ENCODE results near the gene DMRTB1. TPM values are rescaled to one million over a fixed set of nuclear protein-coding genes. Genes with fewer than 3 reads are reported as not detected.

Gene DMRTB1
- total RNA-seq, result not detected

DNA sequence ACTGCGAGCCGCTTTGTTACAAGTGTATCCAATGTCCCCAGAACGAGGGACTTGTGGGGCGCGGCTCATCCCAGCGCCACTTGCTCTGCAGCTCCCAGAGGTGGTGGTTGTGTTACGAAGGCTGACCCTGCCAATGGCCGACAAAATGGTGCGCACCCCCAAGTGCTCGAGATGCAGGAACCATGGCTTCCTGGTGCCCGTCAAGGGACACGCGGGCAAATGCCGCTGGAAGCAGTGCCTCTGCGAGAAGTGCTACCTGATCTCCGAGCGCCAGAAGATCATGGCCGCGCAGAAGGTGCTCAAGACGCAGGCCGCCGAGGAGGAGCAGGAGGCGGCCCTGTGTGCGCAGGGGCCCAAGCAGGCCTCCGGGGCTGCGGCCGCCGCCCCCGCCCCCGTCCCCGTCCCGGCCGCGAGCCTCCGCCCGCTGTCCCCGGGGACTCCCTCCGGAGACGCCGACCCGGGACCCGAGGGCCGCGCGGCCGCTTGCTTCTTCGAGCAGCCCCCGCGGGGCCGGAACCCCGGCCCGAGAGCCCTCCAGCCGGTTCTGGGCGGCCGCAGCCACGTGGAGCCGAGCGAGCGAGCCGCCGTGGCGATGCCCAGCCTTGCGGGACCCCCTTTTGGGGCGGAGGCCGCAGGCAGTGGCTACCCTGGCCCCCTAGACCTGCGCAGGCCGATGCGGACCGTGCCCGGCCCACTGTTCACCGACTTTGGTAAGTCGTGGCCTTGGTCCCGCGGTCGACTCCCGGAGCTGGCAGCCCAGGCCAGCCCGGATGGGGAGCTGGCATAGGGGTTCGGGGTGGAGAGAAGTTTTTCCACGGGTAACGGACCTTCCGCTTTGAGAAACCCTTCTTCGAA is at the start of gene DMRTB1:
Gene DMRTB1, plus strand, starts transcription at position 79 of the 855 bp plus-strand sequence. Its CDS starts 55 bp downstream, at position 134.
- no peaks in the 10 kb centered on the region for H3K36me3 Mint-ChIP-seq (ENCODE audit: insufficient read depth in 2 of 2)
- H3K9me3 Mint-ChIP-seq, result no peaks in the 10 kb centered on the region
- H3K4me1 Mint-ChIP-seq (ENCODE audit: low read depth), result no peaks in the 10 kb centered on the region
- H3K27ac Mint-ChIP-seq, result no peak within 1 kb of the TSS
- H3K27me3 Mint-ChIP-seq (ENCODE audit: low read depth), result no peaks in the 10 kb centered on the region
- DNase-seq (no peak), ATAC-seq (replicated peaks in 1 of 2) (no peak)
- H3K4me3 Mint-ChIP-seq, result no peak within 1 kb of the TSS

DNA sequence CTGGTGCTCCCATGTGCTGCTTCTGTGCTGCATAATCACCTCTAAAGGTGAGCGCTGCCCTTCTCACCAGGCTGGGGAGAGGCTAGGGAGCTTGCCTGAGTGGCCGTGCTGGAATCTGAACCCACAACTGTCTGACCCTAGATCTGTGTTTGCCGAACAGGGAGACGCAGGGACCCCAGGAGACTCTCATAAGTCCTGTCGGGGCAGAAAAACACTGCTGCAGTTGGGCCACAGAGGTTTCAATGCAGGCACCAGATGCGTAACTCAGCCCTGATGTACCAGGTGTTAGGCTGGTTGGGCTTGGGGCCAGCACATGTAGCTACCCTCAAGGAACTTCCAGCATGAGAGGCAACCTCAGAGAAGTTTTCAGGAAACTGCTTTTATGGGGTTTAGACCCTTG is 49.5 kb upstream of the DMRTB1 start:
- H3K4me3 Mint-ChIP-seq, result no peak overlapping the region
- H3K27ac Mint-ChIP-seq, result peak overlapping the region; percentile 64
- DNase-seq (no peak), ATAC-seq (replicated peaks in 1 of 2) (no peak)
- H3K9me3 Mint-ChIP-seq, result no peaks in the 10 kb centered on the region
- peaks cover 5% of the 10 kb centered on the region for H3K27me3 Mint-ChIP-seq (ENCODE audit: low read depth)
- H3K36me3 Mint-ChIP-seq (ENCODE audit: insufficient read depth in 2 of 2), result no peaks in the 10 kb centered on the region
- peaks cover 54% of the 10 kb centered on the region for H3K4me1 Mint-ChIP-seq (ENCODE audit: low read depth)

DNA sequence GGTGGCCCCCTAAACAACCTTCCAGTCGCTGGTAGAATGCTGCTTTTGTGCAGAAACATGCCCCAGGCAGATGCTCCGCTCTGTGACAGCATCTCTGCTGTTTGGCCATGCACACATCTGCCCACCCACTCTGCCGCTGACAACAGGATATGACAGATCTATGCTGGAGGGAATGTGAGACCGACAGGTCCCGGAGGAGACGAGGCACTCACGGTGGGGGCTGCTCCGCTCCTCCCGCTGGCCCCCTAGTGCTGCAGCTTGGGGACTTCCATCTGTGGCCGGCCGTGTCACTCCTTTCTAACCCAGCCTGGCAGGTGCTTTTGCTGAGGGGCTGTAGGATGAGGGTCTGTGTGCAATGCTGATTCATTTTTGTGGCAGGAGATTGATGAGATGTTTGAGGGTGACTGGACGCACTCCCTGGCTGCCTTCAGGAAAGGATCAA is 49.1 kb upstream of the DMRTB1 start:
- H3K27me3 Mint-ChIP-seq (ENCODE audit: low read depth), result peaks cover 5% of the 10 kb centered on the region
- peak; percentile 42 to 43 for DNase-seq
- H3K4me3 Mint-ChIP-seq, result peak overlapping the region in 1 of 2 donors; percentile 22
- no peaks in the 10 kb centered on the region for H3K9me3 Mint-ChIP-seq
- peak overlapping the region; percentile 20 for H3K27ac Mint-ChIP-seq
- H3K4me1 Mint-ChIP-seq (ENCODE audit: low read depth), result peaks cover 58% of the 10 kb centered on the region
- peak in 1 of 2 donors; percentile 12 for ATAC-seq (replicated peaks in 1 of 2)
- H3K36me3 Mint-ChIP-seq (ENCODE audit: insufficient read depth in 2 of 2), result no peaks in the 10 kb centered on the region

DNA sequence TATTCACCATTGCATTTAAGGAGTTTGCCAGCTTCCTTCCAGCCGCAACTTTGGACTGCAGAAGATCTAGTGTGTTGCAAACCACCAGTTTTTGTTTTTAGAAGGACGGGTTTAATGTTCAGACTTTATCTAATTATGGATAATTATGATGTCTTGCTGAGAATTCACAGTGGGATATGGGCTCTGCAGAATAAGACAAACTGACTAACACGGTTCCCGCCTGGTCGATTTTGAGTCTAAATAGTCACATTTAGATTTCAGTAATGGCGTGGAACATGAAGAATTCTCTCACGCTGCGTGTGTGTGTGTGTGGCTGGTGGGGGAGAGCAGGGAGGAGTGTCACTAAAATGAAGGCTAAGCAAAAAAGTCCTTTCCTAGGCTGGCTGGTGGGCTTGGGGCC is 48.5 kb upstream of the DMRTB1 start:
- DNase-seq (no peak), ATAC-seq (replicated peaks in 1 of 2) (no peak)
- Mint-ChIP-seq H3K4me1 (ENCODE audit: low read depth) (peaks cover 64% of the 10 kb centered on the region), H3K4me3 (no peak overlapping the region), H3K27ac (peak overlapping the region; percentile 20), H3K36me3 (ENCODE audit: insufficient read depth in 2 of 2) (no peaks in the 10 kb centered on the region), H3K9me3 (no peaks in the 10 kb centered on the region), H3K27me3 (ENCODE audit: low read depth) (peaks cover 5% of the 10 kb centered on the region)

DNA sequence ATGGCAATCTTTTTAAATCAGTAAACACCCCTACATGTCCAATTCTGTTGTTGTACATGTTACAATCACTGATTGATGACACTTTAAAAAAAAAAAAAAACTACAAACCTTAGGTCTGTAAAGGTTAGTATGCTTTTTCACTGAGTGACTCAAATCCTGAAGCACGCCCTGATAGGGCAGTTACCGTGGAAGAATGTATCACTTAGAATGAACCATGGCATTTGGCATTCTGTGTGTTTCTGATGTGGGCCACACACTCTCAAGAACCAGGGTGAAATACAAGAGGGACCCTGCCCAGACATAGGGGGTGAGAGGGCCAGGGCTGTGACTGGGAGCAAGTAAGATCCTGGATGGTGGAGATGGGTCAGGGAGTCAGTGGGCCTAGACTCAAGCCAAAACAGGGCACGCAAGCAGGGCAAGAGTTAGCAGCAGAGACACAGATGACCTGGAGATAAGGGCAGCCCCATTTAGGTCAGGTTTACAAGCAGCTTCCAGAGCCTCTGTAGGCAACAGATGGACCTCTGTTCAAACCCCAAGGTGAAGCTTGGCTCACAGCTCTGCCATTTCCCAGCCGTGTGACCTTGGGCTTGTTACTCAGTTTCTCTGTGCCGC is 47.6 kb upstream of the DMRTB1 start:
- Mint-ChIP-seq H3K27ac (peak overlapping the region; percentile 95), H3K27me3 (ENCODE audit: low read depth) (peaks cover 5% of the 10 kb centered on the region), H3K36me3 (ENCODE audit: insufficient read depth in 2 of 2) (no peaks in the 10 kb centered on the region), H3K4me3 (peak overlapping the region; percentile 61 to 72), H3K4me1 (ENCODE audit: low read depth) (peaks cover 71% of the 10 kb centered on the region), H3K9me3 (no peaks in the 10 kb centered on the region)
- DNase-seq (peak; percentile 35 to 46), ATAC-seq (replicated peaks in 1 of 2) (peak; percentile 41 to 44)

DNA sequence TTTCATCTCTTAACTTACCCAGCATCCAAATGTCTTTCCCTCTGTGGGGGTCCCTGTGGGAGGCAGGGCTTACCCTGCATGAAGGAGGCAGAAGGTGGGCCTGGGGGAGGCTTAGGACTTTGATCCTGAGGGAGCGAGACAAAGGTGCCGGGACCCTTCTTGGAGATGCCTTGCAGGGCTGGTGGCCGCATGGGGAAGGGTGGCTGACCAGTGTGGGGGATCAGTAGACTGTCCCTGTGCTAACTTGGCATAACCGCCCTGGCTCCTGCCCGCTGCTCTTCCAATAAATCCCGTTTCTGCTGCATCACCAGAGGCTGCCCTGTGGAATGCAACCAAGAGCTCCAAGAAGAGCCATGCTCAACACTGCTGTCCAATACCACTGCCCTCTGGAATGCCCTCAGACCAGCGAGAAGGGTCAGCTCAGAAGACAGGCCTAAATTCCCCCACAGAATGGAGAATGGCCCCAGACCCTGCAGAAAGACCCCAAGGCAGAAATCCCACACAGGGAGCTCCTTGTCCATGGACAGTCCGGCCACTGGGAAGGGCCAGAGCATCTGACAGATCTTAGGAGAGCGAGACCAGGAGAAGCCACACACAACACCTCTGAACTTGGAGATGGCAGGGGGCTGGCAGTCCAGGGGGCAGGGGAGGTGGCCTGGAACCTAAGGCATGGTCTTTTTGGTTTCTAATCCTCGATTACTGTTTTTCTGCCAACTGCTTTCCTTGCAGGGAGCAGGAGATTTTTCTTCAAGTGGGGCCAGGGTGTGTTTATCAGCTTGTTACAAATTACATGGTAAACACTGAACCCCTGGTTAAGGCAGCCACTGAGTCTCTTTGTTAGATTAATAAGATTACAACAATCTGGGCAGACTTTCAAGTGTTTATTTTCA is 46.7 kb upstream of the DMRTB1 start:
- Mint-ChIP-seq H3K27me3 (ENCODE audit: low read depth) (no peaks in the 10 kb centered on the region), H3K27ac (peak overlapping the region; percentile 95), H3K9me3 (no peaks in the 10 kb centered on the region), H3K36me3 (ENCODE audit: insufficient read depth in 2 of 2) (no peaks in the 10 kb centered on the region), H3K4me3 (peak overlapping the region; percentile 76), H3K4me1 (ENCODE audit: low read depth) (peaks cover 79% of the 10 kb centered on the region)
- DNase-seq (no peak), ATAC-seq (replicated peaks in 1 of 2) (no peak)

DNA sequence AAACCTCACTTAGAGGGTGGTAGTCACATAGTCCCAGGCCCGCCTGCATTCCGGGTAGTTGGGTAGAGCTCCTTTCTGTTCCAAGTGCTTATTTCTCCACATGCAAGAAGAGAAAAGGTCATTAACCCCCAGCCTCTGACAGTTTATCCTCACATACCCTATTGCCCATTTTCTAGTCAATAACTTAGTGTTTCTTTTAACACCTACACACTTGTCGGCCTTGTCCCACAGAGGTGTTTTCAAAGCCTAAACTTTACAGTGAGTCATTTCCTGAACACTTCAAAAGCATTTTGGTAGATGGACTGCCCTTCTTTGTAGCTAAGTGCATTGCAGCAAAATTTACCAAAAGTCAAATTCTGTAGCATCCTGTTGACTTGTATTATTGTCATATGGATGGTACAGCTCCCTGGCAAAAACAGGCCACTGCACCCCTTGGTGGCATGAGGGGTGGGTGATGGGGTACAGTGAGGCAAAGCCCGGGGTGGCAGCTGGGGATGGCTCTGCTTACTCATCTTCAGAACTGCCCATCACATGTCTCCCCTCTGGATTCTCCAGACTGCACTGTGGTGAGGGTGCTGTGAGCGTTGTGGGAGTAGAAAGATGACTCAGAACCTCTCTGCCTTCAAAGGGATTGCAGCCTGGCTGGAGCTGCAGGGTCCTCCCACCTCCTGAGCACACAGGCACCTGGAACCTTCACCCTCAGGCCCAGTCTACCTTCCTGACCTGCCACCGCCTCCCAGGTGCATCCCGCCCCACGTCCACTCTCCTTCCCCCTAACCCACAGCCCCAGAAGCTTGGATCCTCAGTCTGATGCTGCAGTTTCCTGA is 45.8 kb upstream of the DMRTB1 start:
- Mint-ChIP-seq H3K27me3 (ENCODE audit: low read depth) (no peaks in the 10 kb centered on the region), H3K36me3 (ENCODE audit: insufficient read depth in 2 of 2) (no peaks in the 10 kb centered on the region), H3K4me3 (peak overlapping the region; percentile 76), H3K9me3 (no peaks in the 10 kb centered on the region), H3K27ac (peak overlapping the region; percentile 83), H3K4me1 (ENCODE audit: low read depth) (peaks cover 73% of the 10 kb centered on the region)
- DNase-seq (peak; percentile 73 to 82), ATAC-seq (replicated peaks in 1 of 2) (peak; percentile 88 to 89)

DNA sequence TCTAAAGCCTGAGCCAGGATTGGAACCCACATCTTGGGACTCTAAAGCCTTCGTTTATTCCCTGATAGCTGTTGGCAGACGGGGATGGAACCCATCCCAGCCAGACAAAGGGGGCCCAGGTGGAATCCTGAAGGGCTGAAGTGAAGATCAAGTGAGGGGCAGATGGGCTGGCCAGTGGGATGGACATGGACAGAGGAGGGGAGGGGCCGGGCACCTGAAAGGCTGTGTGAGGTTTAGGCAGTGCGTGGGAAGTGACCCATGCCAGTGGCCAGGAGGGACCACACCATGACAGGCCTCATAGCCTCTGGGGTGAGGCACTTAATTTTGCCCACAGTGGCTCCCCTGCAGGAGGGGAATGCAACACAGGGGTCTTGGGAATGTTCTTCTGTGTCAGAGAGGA is 44.6 kb upstream of the DMRTB1 start:
- DNase-seq (no peak), ATAC-seq (replicated peaks in 1 of 2) (no peak)
- peak overlapping the region; percentile 25 for H3K27ac Mint-ChIP-seq
- no peak overlapping the region for H3K4me3 Mint-ChIP-seq
- no peaks in the 10 kb centered on the region for H3K36me3 Mint-ChIP-seq (ENCODE audit: insufficient read depth in 2 of 2)
- no peaks in the 10 kb centered on the region for H3K27me3 Mint-ChIP-seq (ENCODE audit: low read depth)
- H3K4me1 Mint-ChIP-seq (ENCODE audit: low read depth), result peaks cover 73% of the 10 kb centered on the region
- H3K9me3 Mint-ChIP-seq, result no peaks in the 10 kb centered on the region

DNA sequence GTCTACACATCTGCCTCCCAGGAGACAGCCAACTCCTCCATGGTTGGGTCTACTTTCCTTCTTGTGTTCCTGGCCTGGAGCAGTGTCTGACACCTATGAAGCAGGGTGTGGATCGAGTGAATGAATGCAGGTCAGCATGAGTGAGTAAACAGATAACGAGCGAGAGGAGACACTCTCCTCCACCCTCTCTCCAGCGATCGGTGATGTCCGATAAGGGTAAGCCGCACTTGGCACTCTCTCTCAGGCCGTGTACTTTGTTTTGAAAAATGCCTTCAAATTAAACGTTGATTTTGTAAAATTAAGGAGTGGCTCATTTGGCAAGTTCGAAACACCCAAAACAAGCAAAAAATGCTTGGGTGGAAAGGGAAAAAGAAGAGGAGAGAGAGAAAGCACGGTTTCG is 43.8 kb upstream of the DMRTB1 start:
- H3K9me3 Mint-ChIP-seq, result no peaks in the 10 kb centered on the region
- H3K4me1 Mint-ChIP-seq (ENCODE audit: low read depth), result peaks cover 68% of the 10 kb centered on the region
- no peak overlapping the region for H3K27ac Mint-ChIP-seq
- no peak overlapping the region for H3K4me3 Mint-ChIP-seq
- no peaks in the 10 kb centered on the region for H3K27me3 Mint-ChIP-seq (ENCODE audit: low read depth)
- no peaks in the 10 kb centered on the region for H3K36me3 Mint-ChIP-seq (ENCODE audit: insufficient read depth in 2 of 2)
- ATAC-seq (replicated peaks in 1 of 2) (no peak), DNase-seq (no peak)

DNA sequence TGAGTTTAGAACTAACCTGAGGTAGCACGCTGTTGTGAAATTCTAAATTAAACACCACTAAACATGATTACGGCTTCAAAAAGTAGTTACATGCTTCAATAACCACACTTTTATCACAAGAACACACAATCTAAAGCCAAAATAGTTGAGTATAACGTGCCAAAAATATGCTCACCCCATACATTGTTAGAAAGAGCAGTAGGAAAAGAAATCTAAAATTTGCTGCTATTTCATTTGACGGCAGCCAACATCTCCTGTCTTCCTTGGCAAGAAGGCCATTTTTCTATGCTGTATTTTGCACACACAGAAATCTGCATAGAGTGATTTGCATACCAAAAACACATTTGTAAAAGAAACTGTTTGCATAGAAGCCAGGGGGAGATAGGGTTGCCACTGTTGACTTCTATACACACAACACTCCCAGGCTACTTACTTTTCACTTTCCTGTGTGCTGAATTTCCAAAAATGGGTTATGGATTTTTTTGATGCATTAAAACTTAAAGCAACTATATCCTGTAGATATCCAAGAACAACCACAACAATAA is 42.9 kb upstream of the DMRTB1 start:
- no peaks in the 10 kb centered on the region for H3K27me3 Mint-ChIP-seq (ENCODE audit: low read depth)
- H3K27ac Mint-ChIP-seq, result no peak overlapping the region
- peaks cover 0 to 2% of the 10 kb centered on the region in 2 donors for H3K36me3 Mint-ChIP-seq (ENCODE audit: insufficient read depth in 2 of 2)
- H3K9me3 Mint-ChIP-seq, result peaks cover 0 to 1% of the 10 kb centered on the region in 2 donors
- DNase-seq (no peak), ATAC-seq (replicated peaks in 1 of 2) (no peak)
- H3K4me1 Mint-ChIP-seq (ENCODE audit: low read depth), result peaks cover 59% of the 10 kb centered on the region
- no peak overlapping the region for H3K4me3 Mint-ChIP-seq

DNA sequence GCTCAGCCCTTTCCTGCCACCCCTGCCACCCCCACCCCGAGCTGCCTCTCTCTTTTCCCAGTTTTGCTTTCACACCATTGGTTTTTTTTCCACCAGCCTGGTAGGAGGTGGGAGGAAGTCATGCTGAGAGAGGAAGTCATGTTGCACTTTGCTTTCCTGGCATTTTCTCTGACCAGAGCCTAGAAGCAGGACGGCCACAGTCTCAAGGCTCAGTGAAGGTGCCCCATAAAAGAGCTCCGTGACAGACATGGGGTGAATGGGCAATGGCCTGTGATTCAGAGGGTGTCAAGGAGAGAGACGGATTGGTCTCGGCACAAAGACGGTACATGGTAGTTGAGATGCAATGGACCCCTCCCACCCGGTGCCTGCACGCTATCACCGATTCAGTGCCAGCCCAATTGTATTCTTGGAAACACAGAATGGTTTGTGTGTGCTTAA is 42.1 kb upstream of the DMRTB1 start:
- Mint-ChIP-seq H3K9me3 (peaks cover 0 to 3% of the 10 kb centered on the region in 2 donors), H3K4me3 (no peak overlapping the region), H3K27me3 (ENCODE audit: low read depth) (no peaks in the 10 kb centered on the region), H3K36me3 (ENCODE audit: insufficient read depth in 2 of 2) (peaks cover 0 to 2% of the 10 kb centered on the region in 2 donors), H3K4me1 (ENCODE audit: low read depth) (peaks cover 51% of the 10 kb centered on the region), H3K27ac (no peak overlapping the region)
- no peak for ATAC-seq (replicated peaks in 1 of 2)
- no peak for DNase-seq

DNA sequence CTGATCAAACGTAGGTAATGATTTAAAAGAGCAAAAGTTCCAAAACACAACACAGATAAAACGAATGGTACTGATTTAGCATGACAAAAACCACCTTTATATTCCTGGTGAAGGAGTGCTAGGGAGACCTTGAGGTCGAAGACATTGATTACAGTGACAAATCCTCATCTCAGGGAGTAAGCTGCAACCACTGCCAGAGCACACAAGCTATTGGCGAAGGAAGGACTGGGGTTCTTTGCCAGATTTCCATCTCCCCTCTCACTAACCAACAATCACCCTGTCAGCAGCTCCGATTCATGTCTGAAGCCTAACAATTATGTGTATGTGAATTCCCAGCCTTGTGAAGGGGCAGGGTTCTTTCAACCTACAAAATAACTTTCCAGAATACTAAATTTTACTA is 40.2 kb upstream of the DMRTB1 start:
- Mint-ChIP-seq H3K4me1 (ENCODE audit: low read depth) (peaks cover 32% of the 10 kb centered on the region), H3K4me3 (no peak overlapping the region), H3K27ac (no peak overlapping the region), H3K9me3 (peaks cover 0 to 3% of the 10 kb centered on the region in 2 donors), H3K36me3 (ENCODE audit: insufficient read depth in 2 of 2) (peaks cover 0 to 2% of the 10 kb centered on the region in 2 donors), H3K27me3 (ENCODE audit: low read depth) (no peaks in the 10 kb centered on the region)
- no peak for DNase-seq
- ATAC-seq (replicated peaks in 1 of 2), result no peak

All from activated T-cell treated with anti-CD3 and anti-CD28 coated beads, Interleukin-2, amount 50 U/mL, for 72 hours (primary cell).